Measurements from ENCODE around the gene GPHN. TPM values are rescaled to one million over a fixed set of nuclear protein-coding genes. Genes with fewer than 3 reads are reported as not detected.

GPHN gene
- total RNA-seq, 4 donors from 2014 or later = 9.1 to 21.1 (median 15.9) TPM

DNA sequence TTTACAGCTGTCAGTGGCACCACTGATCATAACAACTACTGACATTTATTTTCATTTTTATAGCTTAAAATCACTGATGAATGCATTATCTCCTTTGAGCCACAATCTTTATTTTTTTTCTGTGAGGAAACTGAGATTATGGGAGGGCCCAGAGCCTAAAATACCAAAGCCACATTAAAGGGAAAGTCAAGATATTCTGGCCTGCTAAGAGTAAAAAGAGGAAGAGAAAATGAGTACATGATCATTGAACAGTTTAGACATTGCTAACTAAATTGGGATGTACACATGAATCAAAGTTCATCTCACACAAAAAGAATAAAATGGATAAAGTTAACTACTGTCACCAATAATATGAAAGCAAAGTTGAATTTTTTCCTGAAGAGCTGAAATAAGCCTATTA, 510.8 kb downstream of the GPHN start:
- Histone ChIP-seq H3K27ac (replicated peaks in 1 of 4) (no peak overlapping the region), H3K36me3 (no peaks in the 10 kb centered on the region), H3K27me3 (no peaks in the 10 kb centered on the region), H3K4me1 (no peaks in the 10 kb centered on the region), H3K9me3 (no peaks in the 10 kb centered on the region), H3K4me3 (no peak overlapping the region)
- intact Hi-C loops (cut with DNase I) = no loop called here
- no peak for DNase-seq (ENCODE audit: extremely low spot score)
- TF ChIP-seq, protein P1, sequence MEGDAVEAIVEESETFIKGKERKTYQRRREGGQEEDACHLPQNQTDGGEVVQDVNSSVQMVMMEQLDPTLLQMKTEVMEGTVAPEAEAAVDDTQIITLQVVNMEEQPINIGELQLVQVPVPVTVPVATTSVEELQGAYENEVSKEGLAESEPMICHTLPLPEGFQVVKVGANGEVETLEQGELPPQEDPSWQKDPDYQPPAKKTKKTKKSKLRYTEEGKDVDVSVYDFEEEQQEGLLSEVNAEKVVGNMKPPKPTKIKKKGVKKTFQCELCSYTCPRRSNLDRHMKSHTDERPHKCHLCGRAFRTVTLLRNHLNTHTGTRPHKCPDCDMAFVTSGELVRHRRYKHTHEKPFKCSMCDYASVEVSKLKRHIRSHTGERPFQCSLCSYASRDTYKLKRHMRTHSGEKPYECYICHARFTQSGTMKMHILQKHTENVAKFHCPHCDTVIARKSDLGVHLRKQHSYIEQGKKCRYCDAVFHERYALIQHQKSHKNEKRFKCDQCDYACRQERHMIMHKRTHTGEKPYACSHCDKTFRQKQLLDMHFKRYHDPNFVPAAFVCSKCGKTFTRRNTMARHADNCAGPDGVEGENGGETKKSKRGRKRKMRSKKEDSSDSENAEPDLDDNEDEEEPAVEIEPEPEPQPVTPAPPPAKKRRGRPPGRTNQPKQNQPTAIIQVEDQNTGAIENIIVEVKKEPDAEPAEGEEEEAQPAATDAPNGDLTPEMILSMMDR (IDR thresholded peaks at IDR 0.05) = no peak
- TF ChIP-seq EP300 (IDR thresholded peaks at IDR 0.05) (no peak), POLR2AphosphoS5 (IDR thresholded peaks at IDR 0.05) (no peak), POLR2A (IDR thresholded peaks at IDR 0.05; ENCODE audit: low read depth) (no peak)

DNA sequence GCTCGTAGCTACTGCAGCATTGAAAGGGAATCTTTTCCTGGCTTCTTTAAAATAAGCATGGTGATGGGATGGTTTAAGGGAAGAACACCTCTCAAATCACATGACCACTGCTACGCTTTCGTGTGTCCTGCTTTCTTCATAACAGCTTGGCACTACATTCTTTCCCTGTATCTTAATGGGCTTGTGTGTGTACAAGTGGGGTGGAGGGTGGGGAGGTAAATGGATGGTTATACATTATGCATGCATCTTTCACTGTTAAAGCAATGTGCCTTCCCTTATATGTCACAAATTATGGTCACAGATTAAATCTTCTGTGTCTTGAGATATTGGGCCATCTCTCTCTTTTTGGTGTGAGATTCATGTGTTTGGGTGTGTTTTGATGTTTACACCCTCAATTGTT, 511.8 kb downstream of the GPHN start:
- intact Hi-C loops (cut with DNase I) = no loop called here
- H3K36me3 ChIP-seq = peaks cover 0 to 5% (median 0%) of the 10 kb centered on the region in 4 donors
- no peaks in the 10 kb centered on the region for H3K4me1 ChIP-seq
- no peak overlapping the region for H3K27ac ChIP-seq (replicated peaks in 1 of 4)
- DNase-seq (ENCODE audit: extremely low spot score) = no peak
- no peak for TF ChIP-seq POLR2AphosphoS5 (IDR thresholded peaks at IDR 0.05)
- TF ChIP-seq, protein P1 (IDR thresholded peaks at IDR 0.05) = no peak
- no peak for TF ChIP-seq POLR2A (IDR thresholded peaks at IDR 0.05; ENCODE audit: low read depth)
- no peak for TF ChIP-seq EP300 (IDR thresholded peaks at IDR 0.05)
- 93% methylated on average over 3 of the region's 3 CpGs for WGBS
- H3K4me3 ChIP-seq = no peak overlapping the region
- H3K9me3 ChIP-seq = peaks cover 0 to 3% (median 0%) of the 10 kb centered on the region in 4 donors
- H3K27me3 ChIP-seq = no peaks in the 10 kb centered on the region

DNA sequence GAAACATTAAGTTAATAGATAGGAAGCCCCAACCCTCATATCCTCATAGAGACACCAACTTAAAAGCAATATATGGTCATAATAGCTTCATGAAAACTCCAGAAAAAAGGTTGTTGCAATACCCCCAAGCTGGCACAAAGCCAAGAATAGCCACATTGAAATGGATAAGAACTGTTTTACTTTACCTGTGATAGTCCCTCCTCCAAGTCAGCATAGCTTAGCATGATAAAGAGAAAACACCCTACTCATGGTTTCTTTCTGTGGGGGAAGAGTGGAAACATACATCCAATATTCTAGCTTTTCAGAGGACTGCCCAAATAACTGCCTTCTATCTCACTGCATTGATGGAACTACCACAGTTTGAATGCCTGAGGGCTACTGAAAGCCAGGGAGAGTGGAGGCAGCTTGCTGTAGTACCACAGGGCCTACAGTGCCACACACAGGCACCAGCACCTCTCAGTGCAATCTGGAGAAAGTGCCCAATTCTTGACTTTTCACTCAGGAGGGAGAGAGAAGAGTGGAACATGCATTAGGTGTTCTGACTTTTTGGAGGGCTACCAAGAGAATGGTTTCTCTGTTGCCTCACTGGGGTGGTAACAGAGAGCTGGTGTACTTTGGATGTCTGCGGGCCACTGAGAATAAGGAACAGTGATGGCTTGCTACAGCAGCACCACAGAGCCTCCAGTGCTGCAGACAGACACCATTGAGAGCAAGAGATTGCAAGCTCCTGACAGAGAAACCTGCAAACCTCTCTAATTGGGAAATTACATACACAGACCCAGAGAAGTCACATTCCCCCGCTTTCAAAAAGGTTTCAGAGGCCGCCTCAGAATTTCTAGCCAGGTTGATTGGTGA, 524.2 kb downstream of the GPHN start:
- WGBS = 95% methylated on average over 3 of the region's 3 CpGs
- intact Hi-C loops (cut with DNase I) = no loop called here
- H3K4me1 ChIP-seq = no peaks in the 10 kb centered on the region
- H3K4me3 ChIP-seq = no peak overlapping the region
- TF ChIP-seq POLR2AphosphoS5 (IDR thresholded peaks at IDR 0.05) (no peak), POLR2A (IDR thresholded peaks at IDR 0.05; ENCODE audit: low read depth) (no peak), EP300 (IDR thresholded peaks at IDR 0.05) (no peak)
- TF ChIP-seq, protein P1 (IDR thresholded peaks at IDR 0.05) = no peak
- no peaks in the 10 kb centered on the region for H3K9me3 ChIP-seq
- H3K36me3 ChIP-seq = no peaks in the 10 kb centered on the region
- H3K27ac ChIP-seq (replicated peaks in 1 of 4) = no peak overlapping the region
- no peaks in the 10 kb centered on the region for H3K27me3 ChIP-seq
- DNase-seq (ENCODE audit: extremely low spot score) = no peak

DNA sequence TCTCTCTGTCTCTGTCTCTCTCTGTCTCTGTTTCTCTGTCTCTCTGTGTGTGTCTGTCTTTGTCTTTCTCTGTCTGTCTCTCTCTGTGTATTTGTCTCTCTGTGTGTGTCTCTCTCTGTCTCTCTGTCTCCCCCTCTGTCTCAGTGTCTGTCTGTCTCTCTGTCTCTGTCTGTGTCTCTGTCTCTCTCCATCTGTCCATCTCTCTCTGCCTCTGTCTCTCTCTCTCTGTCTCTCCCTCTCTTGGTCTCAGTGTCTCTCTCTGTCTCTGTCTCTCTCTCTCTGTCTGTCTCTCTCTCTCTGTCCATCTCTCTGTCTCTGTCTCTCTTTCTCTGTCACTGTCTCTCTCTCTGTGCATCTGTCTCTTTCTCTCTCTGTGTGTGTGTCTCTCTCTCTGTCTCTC, 537.5 kb downstream of the GPHN start:
- DNase-seq (ENCODE audit: extremely low spot score) = no peak
- Histone ChIP-seq H3K27me3 (no peaks in the 10 kb centered on the region), H3K4me1 (no peaks in the 10 kb centered on the region), H3K4me3 (no peak overlapping the region), H3K27ac (replicated peaks in 1 of 4) (no peak overlapping the region), H3K9me3 (no peaks in the 10 kb centered on the region), H3K36me3 (peaks cover 0 to 9% (median 1%) of the 10 kb centered on the region in 4 donors)
- TF ChIP-seq EP300 (IDR thresholded peaks at IDR 0.05) (no peak), POLR2AphosphoS5 (IDR thresholded peaks at IDR 0.05) (no peak), POLR2A (IDR thresholded peaks at IDR 0.05; ENCODE audit: low read depth) (no peak)
- TF ChIP-seq, protein P1 (IDR thresholded peaks at IDR 0.05) = no peak
- intact Hi-C loops (cut with DNase I) = no loop called here

Measured in esophagus muscularis mucosa (tissue), 4 donors.